Motor neuron (in vitro differentiated cells): ENCODE results near the gene CLIP3. TPM values are rescaled to one million over a fixed set of nuclear protein-coding genes. Genes with fewer than 3 reads are reported as not detected.
"Not testable (repeated sequence)": the region's sequence is repeated elsewhere in the genome, so short reads cannot be mapped to it uniquely, and the experiment has no call there.

Experiments
- ATAC-seq, 8 experiments: fragments of 200-7000 bp; cut with Tn5 transposase; replicated peaks in 6 of 8; 2 replicates each; pipeline ENCODE4 v1.8.0; 2021; ENCODE audit warnings: mild to moderate bottlenecking in 8 of 8, moderate library complexity in 8 of 8
- H3K27ac ChIP-seq, 2 donors: fragments of 250-450 bp; sonication (Bioruptor Pico); 2 replicates each; pipeline ENCODE4 v1.9.0; 2021; ENCODE audit warnings: antibody characterized with exemption in 2 of 2, mild to moderate bottlenecking in 2 of 2, moderate library complexity in 1 of 2
- H3K4me1 ChIP-seq, 2 donors: fragments of 250-450 bp; sonication (Bioruptor Pico); replicated peaks in 1 of 2; 2 replicates each; pipeline ENCODE4 v1.6.1; 2021; ENCODE audit warnings: antibody characterized with exemption in 2 of 2, mild to moderate bottlenecking in 2 of 2, moderate library complexity in 1 of 2
- H3K4me3 ChIP-seq, 5 donors: fragments of 250-450 bp; sonication (Bioruptor Pico); 2 replicates each; pipeline ENCODE4 v1.9.0; 2021; ENCODE audit warnings: antibody characterized with exemption in 5 of 5, mild to moderate bottlenecking in 5 of 5, moderate library complexity in 4 of 5
- WGBS, 10 experiments: fragments of 450-650 bp; shearing (Covaris generic); methylation state at CpG; one replicate each; pipeline ENCODE4 v1.0.0; 2022; 5-methylcytosine and 5-hydroxymethylcytosine counted together
- in situ Hi-C, 9 experiments: fragments of 400-800 bp; cut with MboI; loops; one replicate each; pipeline ENCODE4 v1.15.0; 2021; ENCODE audit warnings: low sequenced_read_pairs in 9 of 9, low pct_unique_long_range_greater_than_20kb in 2 of 9; ENCODE audit not compliant: unreplicated experiment in 9 of 9
- total RNA-seq, 8 experiments: library from RNA; unstranded; fragments of 300-600 nt; gene quantifications; 2 replicates each; pipeline versions ENCODE4 v1.2.3 to v1.2.4, GENCODE V29; 2022

CLIP3 gene
- total RNA-seq, 8 experiments from 2014 or later = 2.7 to 33.8 (median 13.1) TPM

- in situ Hi-C loops = no loop called here
- no peak for ATAC-seq
- Histone ChIP-seq H3K4me3 (no peak overlapping the region), H3K4me1 (peaks cover 0 to 2% of the 10 kb centered on the region in 2 donors), H3K27ac (no peak overlapping the region)
- 82 to 100% (median 93%) methylated on average over 1 to 7 of the region's 12 CpGs; no CpG with 5 or more reads in 2 of the 10 experiments for WGBS, 10 experiments
These were observed 26.0 kb upstream of the CLIP3 start for GRCh38 chr19:36058481-36059179.

- Histone ChIP-seq H3K27ac (peak within 1 kb of the TSS; percentile 96 to 97), H3K4me3 (peak within 1 kb of the TSS; percentile 49 to 88 (median 52)), H3K4me1 (peaks cover 3 to 5% of the 10 kb centered on the region in 2 donors)
- 0 to 3% (median 0%) methylated on average over 1 to 21 of the region's 76 CpGs; no CpG with 5 or more reads in 2 of the 10 experiments for WGBS, 10 experiments
- ATAC-seq = peak; percentile 73 to 81 (median 76)
- in situ Hi-C loops = no loop called here
These were observed 22.3 kb upstream of the CLIP3 start, which contains the start of gene WDR62 for GRCh38 chr19:36054733-36055686. TSS of gene WDR62 (plus strand) at chr19:36054897. CDS start at chr19:36054972, 75 bp downstream.

GRCh38 chr19:36054119-36054732 lies 21.6 kb upstream of the CLIP3 start, which contains the start of gene THAP8:
TSS of gene THAP8 (minus strand) at chr19:36054285. CDS start at chr19:36054217, 68 bp downstream.
- 0% methylated on average over 2 to 4 of the region's 56 CpGs; no CpG with 5 or more reads in 8 of the 10 experiments for WGBS, 10 experiments
- in situ Hi-C loops = no loop called here
- ATAC-seq = peak; percentile 82 to 91 (median 88)
- peak within 1 kb of the TSS; percentile 96 to 97 for H3K27ac ChIP-seq
- H3K4me1 ChIP-seq = peaks cover 3 to 5% of the 10 kb centered on the region in 2 donors
- peak within 1 kb of the TSS; percentile 49 to 88 (median 52) for H3K4me3 ChIP-seq

- in situ Hi-C loops = no loop called here
- Histone ChIP-seq H3K27ac (no peak overlapping the region), H3K4me3 (no peak overlapping the region), H3K4me1 (peaks cover 3 to 5% of the 10 kb centered on the region in 2 donors)
- WGBS, 10 experiments = 83 to 100% (median 93%) methylated on average over 1 to 2 of the region's 4 CpGs; no CpG with 5 or more reads in 5 of the 10 experiments
- ATAC-seq = no peak
These were observed 19.0 kb upstream of the CLIP3 start for GRCh38 chr19:36051637-36052036.

- WGBS, 10 experiments = 26 to 60% (median 50%) methylated on average over 1 to 3 of the region's 3 CpGs; no CpG with 5 or more reads in 4 of the 10 experiments
- no peak overlapping the region for H3K27ac ChIP-seq
- H3K4me3 ChIP-seq = no peak overlapping the region
- ATAC-seq = no peak
- H3K4me1 ChIP-seq = peaks cover 3 to 5% of the 10 kb centered on the region in 2 donors
- in situ Hi-C loops = no loop called here
These were observed 18.6 kb upstream of the CLIP3 start for GRCh38 chr19:36051236-36051635.

- in situ Hi-C loops = no loop called here
- Histone ChIP-seq H3K4me1 (peaks cover 2 to 3% of the 10 kb centered on the region in 2 donors), H3K27ac (no peak overlapping the region), H3K4me3 (no peak overlapping the region)
- 75 to 100% (median 96%) methylated on average over 1 to 4 of the region's 4 CpGs; no CpG with 5 or more reads in 1 of the 10 experiments for WGBS, 10 experiments
- no peak for ATAC-seq
These were observed 16.5 kb upstream of the CLIP3 start for GRCh38 chr19:36049080-36049698.

- in situ Hi-C loops = no loop called here
- no peak for ATAC-seq
- H3K4me1 ChIP-seq = peaks cover under 1 to 1% of the 10 kb centered on the region in 2 donors
- no peak overlapping the region for H3K4me3 ChIP-seq
- no peak overlapping the region for H3K27ac ChIP-seq
These were observed 15.2 kb upstream of the CLIP3 start for GRCh38 chr19:36047835-36048234.

- Histone ChIP-seq H3K4me3 (no peak overlapping the region), H3K27ac (no peak overlapping the region), H3K4me1 (no peaks in the 10 kb centered on the region)
- WGBS, 10 experiments = 66 to 100% (median 82%) methylated on average over 1 to 4 of the region's 5 CpGs; no CpG with 5 or more reads in 2 of the 10 experiments
- in situ Hi-C loops = no loop called here
- ATAC-seq = no peak
These were observed 13.9 kb upstream of the CLIP3 start for GRCh38 chr19:36046443-36047050.

- WGBS, 10 experiments = 100% methylated on average over 1 to 2 of the region's 2 CpGs; no CpG with 5 or more reads in 7 of the 10 experiments
- Histone ChIP-seq H3K4me1 (no peaks in the 10 kb centered on the region), H3K4me3 (no peak overlapping the region), H3K27ac (no peak overlapping the region)
- no peak for ATAC-seq
- in situ Hi-C loops = no loop called here
These were observed 11.3 kb upstream of the CLIP3 start for GRCh38 chr19:36043952-36044351.

GRCh38 chr19:36041831-36042230 lies 9.2 kb upstream of the CLIP3 start:
- peak in 4 of 8 experiments; percentile 25 to 92 (median 80) for ATAC-seq
- H3K27ac ChIP-seq = no peak overlapping the region

GRCh38 chr19:36041092-36041491 lies 8.4 kb upstream of the CLIP3 start:
- 69 to 100% (median 94%) methylated on average over 1 to 6 of the region's 6 CpGs for WGBS, 10 experiments
- ATAC-seq, H3K4me3 ChIP-seq, H3K27ac ChIP-seq, H3K4me1 ChIP-seq, in situ Hi-C loops: not testable (repeated sequence)

More at GRCh38 chr19:36041831-36042230, 9.2 kb upstream of the CLIP3 start:
- in situ Hi-C loops = no loop called here
- 0 to 80% (median 20%) methylated on average over 1 to 2 of the region's 3 CpGs; no CpG with 5 or more reads in 5 of the 10 experiments for WGBS, 10 experiments
- Histone ChIP-seq H3K4me1 (no peaks in the 10 kb centered on the region), H3K4me3 (no peak overlapping the region)

- no peak for ATAC-seq
- 86 to 96% methylated on average over 2 to 3 of the region's 6 CpGs; no CpG with 5 or more reads in 8 of the 10 experiments for WGBS, 10 experiments
- H3K4me3 ChIP-seq = no peak overlapping the region
- H3K27ac ChIP-seq = no peak overlapping the region
- in situ Hi-C loops = no loop called here
- H3K4me1 ChIP-seq = no peaks in the 10 kb centered on the region
These were observed 7.8 kb upstream of the CLIP3 start for GRCh38 chr19:36040495-36040894.
